GM23248 (cell line): Measurements from ENCODE around the gene UMAD1. TPM values are rescaled to one million over a fixed set of nuclear protein-coding genes. Genes with fewer than 3 reads are reported as not detected.
"Not testable (repeated sequence)": the region's sequence is repeated elsewhere in the genome, so short reads cannot be mapped to it uniquely, and the experiment has no call there.

Source experiments
- DNase-seq: peaks from one replicate; pipeline ENCODE4 v3.0.0-alpha.2; 2015
- H2AFZ ChIP-seq: fragments of 200-600 bp; sonication (generic); 2 replicates; pipeline ENCODE4 v1.6.1; 2016; ENCODE audit warnings: antibody characterized with exemption
- H3F3A ChIP-seq: fragments of 200-600 bp; sonication (generic); 2 replicates; pipeline ENCODE4 v1.6.1; 2016; ENCODE audit warnings: mild to moderate bottlenecking, antibody characterized with exemption, mixed run types; ENCODE audit not compliant: insufficient read depth
- H3K27ac ChIP-seq: fragments of 200-600 bp; sonication (generic); 2 replicates; pipeline ENCODE4 v1.5.1; 2016; ENCODE audit warnings: mild to moderate bottlenecking
- H3K27me3 ChIP-seq: fragments of 200-600 bp; sonication (generic); replicated peaks from 2 replicates; pipeline ENCODE4 v1.6.1; 2016; ENCODE audit warnings: mild to moderate bottlenecking; ENCODE audit not compliant: insufficient read depth
- H3K36me3 ChIP-seq: fragments of 200-600 bp; sonication (generic); 2 replicates; pipeline ENCODE4 v1.6.1; 2016; ENCODE audit warnings: low read depth, mild to moderate bottlenecking
- H3K4me1 ChIP-seq: fragments of 200-600 bp; sonication (generic); 2 replicates; pipeline ENCODE4 v1.6.1; 2016; ENCODE audit warnings: mild to moderate bottlenecking; ENCODE audit not compliant: insufficient read depth
- H3K4me2 ChIP-seq: fragments of 200-600 bp; sonication (generic); one replicate; pipeline ENCODE4 v1.6.1; 2016; ENCODE audit warnings: mild to moderate bottlenecking; ENCODE audit not compliant: unreplicated experiment
- H3K4me3 ChIP-seq: fragments of 200-600 bp; sonication (generic); 2 replicates; pipeline ENCODE4 v1.5.1; 2016; ENCODE audit warnings: mild to moderate bottlenecking
- H3K79me2 ChIP-seq: fragments of 200-600 bp; sonication (generic); 2 replicates; pipeline ENCODE4 v1.6.1; 2016; ENCODE audit warnings: mild to moderate bottlenecking; ENCODE audit not compliant: insufficient read depth
- H3K9ac ChIP-seq: fragments of 200-600 bp; sonication (generic); 2 replicates; pipeline ENCODE4 v1.6.1; 2016; ENCODE audit warnings: mild to moderate bottlenecking
- H3K9me2 ChIP-seq: fragments of 200-600 bp; sonication (generic); 2 replicates; pipeline ENCODE4 v1.6.1; 2016; ENCODE audit warnings: mixed run types, mild to moderate bottlenecking, moderate library complexity; ENCODE audit not compliant: insufficient read depth
- H3K9me3 ChIP-seq: fragments of 200-600 bp; sonication (generic); one replicate; pipeline ENCODE4 v1.6.1; 2017; ENCODE audit warnings: low read depth
- H4K20me1 ChIP-seq: fragments of 200-600 bp; sonication (generic); 2 replicates; pipeline ENCODE4 v1.6.0; 2016; ENCODE audit not compliant: insufficient read depth
- EZH2 ChIP-seq: fragments of 200-600 bp; sonication (generic); IDR thresholded peaks from 2 replicates; pipeline ENCODE4 v1.6.1; 2018; ENCODE audit warnings: antibody characterized with exemption, mild to moderate bottlenecking; ENCODE audit not compliant: insufficient read depth, poor library complexity, severe bottlenecking
- EZH2phosphoT487 ChIP-seq: fragments of 200-600 bp; sonication (generic); IDR thresholded peaks from 2 replicates; pipeline ENCODE4 v1.6.1; 2018; ENCODE audit warnings: antibody characterized with exemption, moderate library complexity, mild to moderate bottlenecking, low read depth; ENCODE audit not compliant: insufficient read depth
- WGBS, 2 experiments: methylation state at CpG; one replicate each; pipeline ENCODE4 v1.1.6; 2015 to 2017; ENCODE audit warnings: low lambda C conversion rate in 2 of 2, low coverage in 1 of 2; ENCODE audit errors: missing lambda C conversion rate in 2 of 2; 5-methylcytosine and 5-hydroxymethylcytosine counted together
- in situ Hi-C: fragments of 300-500 bp; cut with MboI; formaldehyde crosslinking; loops from 2 replicates; pipeline ENCODE4 v1.15.0; 2020
- polyA plus RNA-seq: library from polyadenylated mRNA; unstranded; fragments of >200 nt; fragmentation: Nextera tagmentation; extraction: Ambion mirVana; gene quantifications from 2 replicates; pipeline ENCODE4 v1.2.1, GENCODE V29; 2016
- total RNA-seq: library from RNA; depleted of rRNA; stranded (reverse); fragments of >200 nt; shearing (Covaris generic); gene quantifications from 2 replicates; pipeline ENCODE4 v1.2.3, GENCODE V29; 2014

The UMAD1 gene
- total and polyA plus RNA-seq, 2 experiments from 2014 or later, result 11.8 to 18.6 TPM

DNA sequence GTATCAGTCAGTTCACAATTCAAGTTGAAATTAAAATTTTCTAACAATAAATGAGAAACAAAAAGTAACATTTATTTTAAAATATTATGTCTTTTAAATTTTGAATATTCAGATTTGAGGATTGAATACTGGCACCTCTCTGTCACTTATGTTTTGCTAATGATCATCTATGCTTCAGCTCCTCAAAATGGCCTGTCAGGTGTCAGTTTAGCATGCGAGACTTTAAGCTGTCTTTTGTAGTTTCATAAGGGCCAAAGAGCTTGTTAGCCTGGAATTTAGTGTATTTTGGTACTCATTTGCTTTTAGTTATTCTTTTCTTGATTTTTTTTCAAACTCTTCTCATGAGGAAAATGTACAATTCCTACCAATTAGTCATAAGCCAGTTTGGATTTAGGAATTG is 179.9 kb downstream of the UMAD1 start:
- TF ChIP-seq EZH2phosphoT487, result no peak
- TF ChIP-seq EZH2, result no peak
- no peak for DNase-seq
- in situ Hi-C loops, result no loop called here
- no peaks in the 10 kb centered on the region for H3K36me3 ChIP-seq
- no peak overlapping the region for H3K4me3 ChIP-seq
- no peak overlapping the region for H3K4me2 ChIP-seq
- H4K20me1 ChIP-seq, result no peaks in the 10 kb centered on the region
- H3K27ac ChIP-seq, result no peak overlapping the region
- no peaks in the 10 kb centered on the region for H3K9me3 ChIP-seq
- no peak overlapping the region for H2AFZ ChIP-seq
- no peaks in the 10 kb centered on the region for H3K9me2 ChIP-seq
- no peak overlapping the region for H3K9ac ChIP-seq
- H3K27me3 ChIP-seq, result no peaks in the 10 kb centered on the region
- H3F3A ChIP-seq, result no peaks in the 10 kb centered on the region
- no peaks in the 10 kb centered on the region for H3K4me1 ChIP-seq
- 95 to 100% methylated on average over 1 of the region's 1 CpG for WGBS, 2 experiments
- H3K79me2 ChIP-seq, result no peaks in the 10 kb centered on the region

DNA sequence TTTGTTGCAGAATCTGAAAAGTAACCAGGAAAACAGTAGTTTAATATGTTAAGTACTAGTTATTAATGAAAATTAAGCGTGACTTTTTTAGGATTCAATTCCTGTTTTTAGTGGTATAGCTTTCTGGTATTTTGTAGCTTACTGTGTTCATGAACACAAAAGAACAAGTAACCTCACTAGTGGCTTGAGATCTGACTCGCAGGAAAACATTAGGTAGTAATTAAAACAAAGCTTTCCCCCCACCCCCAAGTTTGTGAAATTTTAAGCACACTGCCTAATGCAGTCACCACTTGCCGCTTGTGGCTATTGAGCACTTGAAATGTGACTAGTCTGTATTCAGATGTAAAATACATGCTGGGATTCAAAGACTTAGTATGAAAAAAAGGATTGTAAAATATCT is 180.4 kb downstream of the UMAD1 start:
- Histone ChIP-seq H3K27me3 (no peaks in the 10 kb centered on the region), H3K9me3 (no peaks in the 10 kb centered on the region), H2AFZ (no peak overlapping the region), H3K79me2 (no peaks in the 10 kb centered on the region), H3K4me2 (no peak overlapping the region), H3K9me2 (no peaks in the 10 kb centered on the region), H3F3A (no peaks in the 10 kb centered on the region), H3K4me1 (no peaks in the 10 kb centered on the region), H3K9ac (no peak overlapping the region), H3K36me3 (no peaks in the 10 kb centered on the region), H4K20me1 (no peaks in the 10 kb centered on the region), H3K4me3 (no peak overlapping the region), H3K27ac (no peak overlapping the region)
- DNase-seq, result peak; percentile 10
- no peak for TF ChIP-seq EZH2
- no peak for TF ChIP-seq EZH2phosphoT487
- 95 to 97% methylated on average over 3 of the region's 3 CpGs for WGBS, 2 experiments
- in situ Hi-C loops, result no loop called here

DNA sequence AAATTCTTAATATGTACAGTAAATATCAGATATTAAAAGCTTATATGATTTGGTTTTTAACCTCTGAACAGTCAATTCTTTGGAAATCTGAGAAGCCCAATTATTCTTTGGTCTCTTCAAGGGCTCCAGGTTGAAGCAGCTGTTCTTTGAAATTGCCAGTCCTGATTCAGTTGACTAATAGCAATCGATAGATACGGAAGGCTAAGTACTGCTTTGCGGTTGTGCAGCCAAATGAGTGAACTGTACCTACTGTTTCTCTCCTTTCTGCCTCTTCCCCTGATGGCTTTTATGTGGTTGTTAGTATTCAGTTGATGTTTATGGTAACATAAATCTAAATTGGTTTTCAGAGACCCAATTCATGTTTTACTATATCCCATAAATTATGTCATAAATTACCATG is 181.0 kb downstream of the UMAD1 start:
- no peaks in the 10 kb centered on the region for H3K79me2 ChIP-seq
- no peaks in the 10 kb centered on the region for H3K9me2 ChIP-seq
- in situ Hi-C loops, result no loop called here
- H3K27me3 ChIP-seq, result no peaks in the 10 kb centered on the region
- no peak for DNase-seq
- no peaks in the 10 kb centered on the region for H3K4me1 ChIP-seq
- H3K27ac ChIP-seq, result no peak overlapping the region
- no peak overlapping the region for H3K4me2 ChIP-seq
- 89% methylated on average over 3 of the region's 3 CpGs for WGBS, 2 experiments
- no peak for TF ChIP-seq EZH2
- TF ChIP-seq EZH2phosphoT487, result no peak
- no peak overlapping the region for H2AFZ ChIP-seq
- no peak overlapping the region for H3K4me3 ChIP-seq
- H3K9me3 ChIP-seq, result no peaks in the 10 kb centered on the region
- H3K36me3 ChIP-seq, result no peaks in the 10 kb centered on the region
- H3K9ac ChIP-seq, result no peak overlapping the region
- no peaks in the 10 kb centered on the region for H3F3A ChIP-seq
- no peaks in the 10 kb centered on the region for H4K20me1 ChIP-seq

DNA sequence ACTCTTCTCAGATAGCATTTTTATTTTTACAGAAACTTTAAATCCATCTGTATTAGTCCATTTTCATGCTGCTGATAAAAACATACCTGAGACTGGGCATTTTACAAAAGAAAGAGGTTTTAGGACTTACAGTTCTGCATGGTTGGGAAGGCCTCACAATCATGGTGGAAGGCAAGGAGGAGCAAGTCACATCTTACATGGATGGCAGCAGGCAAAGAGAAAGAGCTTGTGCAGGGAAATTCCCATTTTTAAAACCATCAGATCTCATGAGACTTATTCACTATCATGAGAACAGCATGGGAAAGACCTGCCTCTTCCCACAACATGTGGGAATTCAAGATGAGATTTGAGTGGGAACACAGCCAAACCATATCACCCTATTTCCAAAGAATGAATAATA is 184.7 kb downstream of the UMAD1 start:
- H4K20me1 ChIP-seq, H3K27me3 ChIP-seq, H3K4me3 ChIP-seq, H3K9me2 ChIP-seq, H3K9ac ChIP-seq, H3K36me3 ChIP-seq, H3K4me1 ChIP-seq, in situ Hi-C loops, DNase-seq, H3F3A ChIP-seq, H3K9me3 ChIP-seq, H3K27ac ChIP-seq, H3K79me2 ChIP-seq, H2AFZ ChIP-seq, H3K4me2 ChIP-seq: not testable (repeated sequence)

DNA sequence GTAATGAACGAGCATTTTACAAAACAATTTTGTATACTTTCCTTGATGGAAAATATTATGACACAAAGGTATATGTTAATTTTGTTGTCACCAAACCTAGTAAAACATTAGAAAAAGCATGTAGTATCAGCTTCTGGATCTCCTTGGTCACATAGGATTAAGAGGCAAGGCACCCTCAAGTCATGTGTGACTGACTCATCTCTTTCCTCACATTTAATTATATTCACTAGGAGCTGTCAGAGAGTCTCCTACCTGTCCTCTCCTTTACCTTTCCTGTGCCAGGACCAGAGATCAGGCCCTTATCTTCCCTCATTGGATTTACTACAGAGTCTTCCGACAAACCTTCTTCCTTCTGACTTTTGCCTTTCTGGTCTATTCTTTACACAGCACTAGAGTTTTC is 189.1 kb downstream of the UMAD1 start:
- H3K79me2 ChIP-seq, result no peaks in the 10 kb centered on the region
- TF ChIP-seq EZH2phosphoT487, result no peak
- TF ChIP-seq EZH2, result no peak
- H3K36me3 ChIP-seq, result no peaks in the 10 kb centered on the region
- no peak overlapping the region for H3K27ac ChIP-seq
- H3K4me3 ChIP-seq, result no peak overlapping the region
- 95% methylated on average over 2 of the region's 2 CpGs for WGBS, 2 experiments
- no peaks in the 10 kb centered on the region for H4K20me1 ChIP-seq
- H2AFZ ChIP-seq, result no peak overlapping the region
- no peaks in the 10 kb centered on the region for H3K4me1 ChIP-seq
- in situ Hi-C loops, result no loop called here
- no peaks in the 10 kb centered on the region for H3K27me3 ChIP-seq
- no peaks in the 10 kb centered on the region for H3K9me2 ChIP-seq
- H3K9ac ChIP-seq, result no peak overlapping the region
- no peak for DNase-seq
- no peaks in the 10 kb centered on the region for H3K9me3 ChIP-seq
- no peaks in the 10 kb centered on the region for H3F3A ChIP-seq
- no peak overlapping the region for H3K4me2 ChIP-seq
